ENCODE data around the gene NQO1.

- TF ChIP-seq CTCF (IDR thresholded peaks at IDR 0.05) (no peak), EZH2 (IDR thresholded peaks at IDR 0.05; ENCODE audit: borderline replicate concordance, insufficient read depth, low read depth, low read length, poor library complexity, severe bottlenecking) (no peak)
Measured at GRCh38 chr16:69712914-69713581, 13.3 kb downstream of the NQO1 start.
